Keratinocyte (primary cell): ENCODE results near the gene EXOC6B. TPM values are rescaled to one million over a fixed set of nuclear protein-coding genes. Genes with fewer than 3 reads are reported as not detected.
"Not testable (repeated sequence)": the region's sequence is repeated elsewhere in the genome, so short reads cannot be mapped to it uniquely, and the experiment has no call there.

Experiments
- DNase-seq: peaks from one replicate; pipeline ENCODE4 v3.0.0-alpha.2; 2011; ENCODE audit warnings: low read depth, missing footprints, low spot score
- FAIRE-seq: peaks from 2 replicates; lab custom pipeline; 2011; peaks lifted over from hg19 to GRCh38; lab: Jason Lieb, UNC
- H2AFZ ChIP-seq: 2 replicates; pipeline ENCODE4 v1.6.0; 2012; ENCODE audit warnings: low read length, control low read depth, inconsistent platforms; ENCODE audit not compliant: control insufficient read depth
- H3K27ac ChIP-seq: 2 replicates; pipeline ENCODE4 v1.5.1; 2011; ENCODE audit warnings: low read length; ENCODE audit not compliant: control insufficient read depth, insufficient read depth
- H3K27me3 ChIP-seq: 3 replicates; pipeline ENCODE4 v1.6.0; 2011; ENCODE audit warnings: low read length; ENCODE audit not compliant: control insufficient read depth, insufficient read depth; ENCODE audit errors: extremely low read depth
- H3K36me3 ChIP-seq, 2 experiments: 2 replicates in 1 of 2; 3 replicates in 1 of 2; pipeline ENCODE4 v1.5.1; 2011; ENCODE audit warnings: low read length in 2 of 2, mild to moderate bottlenecking in 1 of 2; ENCODE audit not compliant: control insufficient read depth in 2 of 2, insufficient read depth in 2 of 2; ENCODE audit errors: extremely low read depth in 1 of 2
- H3K4me1 ChIP-seq: 3 replicates; pipeline ENCODE4 v1.5.1; 2011; ENCODE audit warnings: low read length; ENCODE audit not compliant: control insufficient read depth, insufficient read depth; ENCODE audit errors: extremely low read depth
- H3K4me2 ChIP-seq: 3 replicates; pipeline ENCODE4 v1.6.0; 2011; ENCODE audit warnings: low read depth, low read length; ENCODE audit not compliant: control insufficient read depth, insufficient read depth; ENCODE audit errors: extremely low read depth
- H3K4me3 ChIP-seq, 3 experiments: fragments of 200-600 bp in 1 of 3; sonication (generic) in 1 of 3; 2 replicates in 2 of 3; 3 replicates in 1 of 3; pipeline ENCODE4 v1.5.1; 2011 to 2016; ENCODE audit warnings: low read length in 3 of 3, mild to moderate bottlenecking in 3 of 3, control low read depth in 2 of 3, inconsistent platforms in 1 of 3, low read depth in 1 of 3, mixed read lengths in 1 of 3, mixed run types in 1 of 3, moderate library complexity in 1 of 3; ENCODE audit not compliant: control insufficient read depth in 2 of 3, insufficient read depth in 2 of 3; ENCODE audit errors: extremely low read depth in 1 of 3
- H3K79me2 ChIP-seq: 2 replicates; pipeline ENCODE4 v1.6.0; 2012; ENCODE audit warnings: low read length; ENCODE audit not compliant: control insufficient read depth, insufficient read depth
- H3K9ac ChIP-seq: 3 replicates; pipeline ENCODE4 v1.6.0; 2011; ENCODE audit warnings: low read length; ENCODE audit not compliant: control insufficient read depth, insufficient read depth; ENCODE audit errors: extremely low read depth
- H3K9me1 ChIP-seq: 3 replicates; pipeline ENCODE4 v1.6.0; 2011; ENCODE audit warnings: low read length; ENCODE audit not compliant: control insufficient read depth, insufficient read depth; ENCODE audit errors: extremely low read depth
- H3K9me3 ChIP-seq: 2 replicates; pipeline ENCODE4 v1.5.1; 2012; ENCODE audit warnings: low read depth, low read length; ENCODE audit not compliant: control insufficient read depth
- H4K20me1 ChIP-seq: 3 replicates; pipeline ENCODE4 v1.6.0; 2011; ENCODE audit warnings: low read length; ENCODE audit not compliant: control insufficient read depth, insufficient read depth; ENCODE audit errors: extremely low read depth
- EZH2 ChIP-seq: IDR thresholded peaks from one replicate; pipeline ENCODE4 v1.6.1; 2012; ENCODE audit warnings: inconsistent platforms, mild to moderate bottlenecking, low read length, moderate library complexity
- dilution Hi-C: fragments of 300-500 bp; cut with MboI; formaldehyde crosslinking; loops from one replicate; pipeline ENCODE4 v1.7.0; 2020; ENCODE audit warnings: low sequenced_read_pairs; ENCODE audit not compliant: extremely low pct_ligation_motif_present
- polyA plus RNA-seq, 5 experiments: library from polyadenylated mRNA; depleted of rRNA in 3 of 5; stranded (reverse) in 3 of 5; stranded (forward) in 1 of 5; unstranded in 1 of 5; fragments of >200 nt; gene quantifications; 1 replicate in 1 of 5; 2 replicates in 3 of 5; 3 replicates in 1 of 5; pipeline versions ENCODE4 v1.2.1 to v1.2.3, GENCODE V29; 2011 to 2012; ENCODE audit warnings: missing spikeins in 2 of 5, low read depth in 1 of 5, low replicate concordance in 1 of 5
- TF ChIP-seq, protein P1 (sequence below), 3 experiments: IDR thresholded peaks in 1 of 3; conservative IDR thresholded peaks in 1 of 3; optimal IDR thresholded peaks in 1 of 3; 2 replicates in 2 of 3; 3 replicates in 1 of 3; pipeline versions ENCODE3 to v1.5.1; 2011; ENCODE audit warnings: low read length in 3 of 3, mild to moderate bottlenecking in 3 of 3, moderate library complexity in 2 of 3, control low read depth in 1 of 3, inconsistent platforms in 1 of 3; ENCODE audit not compliant: insufficient read depth in 2 of 3; ENCODE audit errors: extremely low read depth in 1 of 3

EXOC6B gene
- polyA plus RNA-seq, 1 donor (not counting 4 experiments of a cell fraction or from before 2014, with no cell fraction given), result 37.3 TPM

GRCh38 chr2:72423756-72424155 is 402.1 kb downstream of the EXOC6B start:
- no peaks in the 10 kb centered on the region for H3K79me2 ChIP-seq
- H3K27ac ChIP-seq, result no peak overlapping the region
- no peak overlapping the region for H3K4me2 ChIP-seq
- dilution Hi-C loops, result no loop called here
- FAIRE-seq (no peak), DNase-seq (no peak)
- no peak overlapping the region for H3K9ac ChIP-seq
- no peaks in the 10 kb centered on the region for H4K20me1 ChIP-seq
- no peaks in the 10 kb centered on the region for H3K36me3 ChIP-seq
- no peak overlapping the region for H2AFZ ChIP-seq
- no peaks in the 10 kb centered on the region for H3K4me1 ChIP-seq
- H3K9me3 ChIP-seq, result no peaks in the 10 kb centered on the region
- TF ChIP-seq, protein P1, sequence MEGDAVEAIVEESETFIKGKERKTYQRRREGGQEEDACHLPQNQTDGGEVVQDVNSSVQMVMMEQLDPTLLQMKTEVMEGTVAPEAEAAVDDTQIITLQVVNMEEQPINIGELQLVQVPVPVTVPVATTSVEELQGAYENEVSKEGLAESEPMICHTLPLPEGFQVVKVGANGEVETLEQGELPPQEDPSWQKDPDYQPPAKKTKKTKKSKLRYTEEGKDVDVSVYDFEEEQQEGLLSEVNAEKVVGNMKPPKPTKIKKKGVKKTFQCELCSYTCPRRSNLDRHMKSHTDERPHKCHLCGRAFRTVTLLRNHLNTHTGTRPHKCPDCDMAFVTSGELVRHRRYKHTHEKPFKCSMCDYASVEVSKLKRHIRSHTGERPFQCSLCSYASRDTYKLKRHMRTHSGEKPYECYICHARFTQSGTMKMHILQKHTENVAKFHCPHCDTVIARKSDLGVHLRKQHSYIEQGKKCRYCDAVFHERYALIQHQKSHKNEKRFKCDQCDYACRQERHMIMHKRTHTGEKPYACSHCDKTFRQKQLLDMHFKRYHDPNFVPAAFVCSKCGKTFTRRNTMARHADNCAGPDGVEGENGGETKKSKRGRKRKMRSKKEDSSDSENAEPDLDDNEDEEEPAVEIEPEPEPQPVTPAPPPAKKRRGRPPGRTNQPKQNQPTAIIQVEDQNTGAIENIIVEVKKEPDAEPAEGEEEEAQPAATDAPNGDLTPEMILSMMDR (optimal IDR thresholded peaks at IDR 0.05 in 1 of 3, IDR thresholded peaks at IDR 0.05 in 1 of 3, conservative IDR thresholded peaks at IDR 0.05 in 1 of 3; ENCODE audit: extremely low read depth in 1 of 3, insufficient read depth in 2 of 3, low read length in 3 of 3), result no peak
- no peak for TF ChIP-seq EZH2
- H3K27me3 ChIP-seq, result no peaks in the 10 kb centered on the region
- no peak overlapping the region for H3K4me3 ChIP-seq
- H3K9me1 ChIP-seq, result no peaks in the 10 kb centered on the region

GRCh38 chr2:72421771-72422379 is 404.0 kb downstream of the EXOC6B start:
- H4K20me1 ChIP-seq, H3K4me3 ChIP-seq, DNase-seq, dilution Hi-C loops, H3K9me3 ChIP-seq, H2AFZ ChIP-seq, H3K9me1 ChIP-seq, H3K4me2 ChIP-seq, H3K27ac ChIP-seq, H3K4me1 ChIP-seq, H3K27me3 ChIP-seq, H3K36me3 ChIP-seq, H3K79me2 ChIP-seq, FAIRE-seq, H3K9ac ChIP-seq: not testable (repeated sequence)
